Astrocyte of the spinal cord (primary cell): ENCODE measurements around the gene HTRA3.

Source experiments
- DNase-seq: peaks from one replicate; pipeline ENCODE4 v3.0.0; 2011; ENCODE audit warnings: low read depth, low spot score
- H3K4me3 ChIP-seq: 2 replicates; pipeline ENCODE4 v1.5.1; 2011; ENCODE audit warnings: low read depth, mild to moderate bottlenecking, low read length, moderate library complexity
- CTCF ChIP-seq: IDR thresholded peaks from 2 replicates; pipeline ENCODE4 v1.5.1; 2012; ENCODE audit warnings: low read depth, mild to moderate bottlenecking, low read length, inconsistent platforms
- in situ Hi-C: cut with HindIII; loops from 2 replicates; pipeline ENCODE4 v1.10.0; 2017; ENCODE audit warnings: low sequenced_read_pairs

HTRA3 gene

GRCh38 chr4:8350841-8351461, 81.4 kb downstream of the HTRA3 start:
- no peak for DNase-seq
- H3K4me3 ChIP-seq: no peak overlapping the region
- in situ Hi-C loops: no loop called here
- no peak for TF ChIP-seq CTCF

- in situ Hi-C loops: no loop called here
- DNase-seq: peak; percentile 71
- no peak overlapping the region for H3K4me3 ChIP-seq
- TF ChIP-seq CTCF: no peak
Observed at GRCh38 chr4:8351931-8352367, 82.4 kb downstream of the HTRA3 start.

- no peak for TF ChIP-seq CTCF
Observed at GRCh38 chr4:8352368-8353157, 83.0 kb downstream of the HTRA3 start.

GRCh38 chr4:8353158-8353669, 83.7 kb downstream of the HTRA3 start:
- in situ Hi-C loops: no loop called here
- TF ChIP-seq CTCF: no peak
- DNase-seq: no peak
- H3K4me3 ChIP-seq: no peak overlapping the region

More at GRCh38 chr4:8352368-8353157, 83.0 kb downstream of the HTRA3 start:
- in situ Hi-C loops: no loop called here
- no peak overlapping the region for H3K4me3 ChIP-seq
- no peak for DNase-seq

GRCh38 chr4:8353912-8354453, 84.4 kb downstream of the HTRA3 start:
- no peak for TF ChIP-seq CTCF
- DNase-seq: peak; percentile 72
- H3K4me3 ChIP-seq: no peak overlapping the region
- in situ Hi-C loops: no loop called here

- no peak overlapping the region for H3K4me3 ChIP-seq
- in situ Hi-C loops: no loop called here
- no peak for TF ChIP-seq CTCF
- no peak for DNase-seq
Observed at GRCh38 chr4:8355306-8355705, 85.8 kb downstream of the HTRA3 start.
